ENCODE results near the gene TMEM86A. TPM values are rescaled to one million over a fixed set of nuclear protein-coding genes. Genes with fewer than 3 reads are reported as not detected.
"Not testable (repeated sequence)": the region's sequence is repeated elsewhere in the genome, so short reads cannot be mapped to it uniquely, and the experiment has no call there.

TMEM86A gene
- total RNA-seq, 1 donor from 2014 or later: not detected

GRCh38 chr11:18669711-18670110, 28.9 kb upstream of the TMEM86A start:
- Histone ChIP-seq H3K4me1 (no peaks in the 10 kb centered on the region), H4K20me1 (ENCODE audit: low read depth) (no peaks in the 10 kb centered on the region), H3K4me2 (no peak overlapping the region), H3F3A (ENCODE audit: low read depth) (no peaks in the 10 kb centered on the region), H2AFZ (replicated peaks) (no peak overlapping the region), H3K9ac (no peak overlapping the region), H3K9me3 (ENCODE audit: low read depth) (no peaks in the 10 kb centered on the region), H3K36me3 (no peaks in the 10 kb centered on the region), H3K27me3 (no peaks in the 10 kb centered on the region), H3K4me3 (no peak overlapping the region), H3K79me2 (ENCODE audit: low read depth) (no peaks in the 10 kb centered on the region), H3K27ac (no peak overlapping the region)
- TF ChIP-seq CTCF (IDR thresholded peaks at IDR 0.05) (no peak), EZH2 (IDR thresholded peaks at IDR 0.05) (no peak), EZH2phosphoT487 (IDR thresholded peaks at IDR 0.05) (no peak)
- Mint-ChIP-seq H3K4me1 (peaks cover 7% of the 10 kb centered on the region), H3K36me3 (no peaks in the 10 kb centered on the region), H3K9me3 (no peaks in the 10 kb centered on the region), H3K27me3 (ENCODE audit: insufficient read depth, low read depth) (peaks cover 5% of the 10 kb centered on the region), H3K4me3 (no peak overlapping the region), H3K27ac (no peak overlapping the region)
- DNase-seq (ENCODE audit: low spot score): no peak

GRCh38 chr11:18671246-18671645, 27.3 kb upstream of the TMEM86A start:
- Mint-ChIP-seq H3K4me1 (peaks cover 7% of the 10 kb centered on the region), H3K9me3 (no peaks in the 10 kb centered on the region), H3K27ac (no peak overlapping the region), H3K36me3 (no peaks in the 10 kb centered on the region), H3K4me3 (no peak overlapping the region), H3K27me3 (ENCODE audit: insufficient read depth, low read depth) (peaks cover 5% of the 10 kb centered on the region)
- DNase-seq (ENCODE audit: low spot score): no peak
- Histone ChIP-seq H3K4me2 (no peak overlapping the region), H3K4me3 (no peak overlapping the region), H4K20me1 (ENCODE audit: low read depth) (no peaks in the 10 kb centered on the region), H3F3A (ENCODE audit: low read depth) (no peaks in the 10 kb centered on the region), H3K79me2 (ENCODE audit: low read depth) (no peaks in the 10 kb centered on the region), H2AFZ (replicated peaks) (no peak overlapping the region), H3K4me1 (no peaks in the 10 kb centered on the region), H3K9ac (no peak overlapping the region), H3K27me3 (no peaks in the 10 kb centered on the region), H3K36me3 (no peaks in the 10 kb centered on the region), H3K27ac (no peak overlapping the region), H3K9me3 (ENCODE audit: low read depth) (no peaks in the 10 kb centered on the region)
- no peak for TF ChIP-seq EZH2 (IDR thresholded peaks at IDR 0.05)

GRCh38 chr11:18672209-18672608, 26.4 kb upstream of the TMEM86A start:
- not testable (repeated sequence) for DNase-seq (ENCODE audit: low spot score); H3K9ac ChIP-seq; H3K79me2 ChIP-seq (ENCODE audit: low read depth); H3K36me3 ChIP-seq; H3K4me3 ChIP-seq; H4K20me1 ChIP-seq (ENCODE audit: low read depth); H3K9me3 ChIP-seq (ENCODE audit: low read depth); H3K4me3 Mint-ChIP-seq; H3K27ac ChIP-seq; H3F3A ChIP-seq (ENCODE audit: low read depth); H3K4me1 Mint-ChIP-seq; H2AFZ ChIP-seq (replicated peaks); H3K27me3 Mint-ChIP-seq (ENCODE audit: insufficient read depth, low read depth); H3K9me3 Mint-ChIP-seq; H3K4me2 ChIP-seq; H3K4me1 ChIP-seq; H3K27me3 ChIP-seq; H3K36me3 Mint-ChIP-seq; H3K27ac Mint-ChIP-seq

GRCh38 chr11:18676803-18677202, 21.8 kb upstream of the TMEM86A start:
- H3K36me3 ChIP-seq: no peaks in the 10 kb centered on the region
- H3K27ac Mint-ChIP-seq: no peak overlapping the region
- no peaks in the 10 kb centered on the region for H3K9me3 ChIP-seq (ENCODE audit: low read depth)
- no peak overlapping the region for H2AFZ ChIP-seq (replicated peaks)
- no peaks in the 10 kb centered on the region for H3K9me3 Mint-ChIP-seq
- H3K79me2 ChIP-seq (ENCODE audit: low read depth): no peaks in the 10 kb centered on the region
- peaks cover 2% of the 10 kb centered on the region for H3K27me3 Mint-ChIP-seq (ENCODE audit: insufficient read depth, low read depth)
- H3F3A ChIP-seq (ENCODE audit: low read depth): no peaks in the 10 kb centered on the region
- no peaks in the 10 kb centered on the region for H3K36me3 Mint-ChIP-seq
- no peak for TF ChIP-seq EZH2 (IDR thresholded peaks at IDR 0.05)
- no peak for TF ChIP-seq CTCF (IDR thresholded peaks at IDR 0.05)
- no peak for TF ChIP-seq EZH2phosphoT487 (IDR thresholded peaks at IDR 0.05)
- no peak overlapping the region for H3K27ac ChIP-seq
- H3K9ac ChIP-seq: no peak overlapping the region
- no peak overlapping the region for H3K4me3 ChIP-seq
- no peaks in the 10 kb centered on the region for H4K20me1 ChIP-seq (ENCODE audit: low read depth)
- no peak overlapping the region for H3K4me2 ChIP-seq
- no peak overlapping the region for H3K4me3 Mint-ChIP-seq
- H3K4me1 ChIP-seq: no peaks in the 10 kb centered on the region
- no peak for DNase-seq (ENCODE audit: low spot score)
- H3K4me1 Mint-ChIP-seq: peaks cover 4% of the 10 kb centered on the region
- H3K27me3 ChIP-seq: no peaks in the 10 kb centered on the region
